Muscle of leg (tissue), 16 donors: ENCODE data around the gene IFIH1. TPM values are rescaled to one million over a fixed set of nuclear protein-coding genes. Genes with fewer than 3 reads are reported as not detected.
A peak's percentile ranks its signal among the peaks of the same experiment; 100 is the strongest.

ENCODE experiments used
- DNase-seq: peaks from one replicate; pipeline ENCODE4 v3.0.0; 2013
- H3K27ac ChIP-seq: one replicate; pipeline ENCODE4 v1.5.1; 2013; ENCODE audit warnings: mild to moderate bottlenecking, low read length, control low read depth
- H3K27me3 ChIP-seq: one replicate; pipeline ENCODE4 v1.6.1; 2013; ENCODE audit warnings: low read length; ENCODE audit not compliant: control insufficient read depth, insufficient read depth
- H3K36me3 ChIP-seq: one replicate; pipeline ENCODE4 v1.6.1; 2013; ENCODE audit warnings: low read length; ENCODE audit not compliant: control insufficient read depth, insufficient read depth
- H3K4me1 ChIP-seq: one replicate; pipeline ENCODE4 v1.6.1; 2013; ENCODE audit warnings: low read length; ENCODE audit not compliant: control insufficient read depth, insufficient read depth
- H3K4me3 ChIP-seq: one replicate; pipeline ENCODE4 v1.5.1; 2013; ENCODE audit warnings: low read length, control low read depth
- H3K9me3 ChIP-seq: replicated peaks from 2 replicates; pipeline ENCODE4 v1.6.1; 2013; ENCODE audit warnings: low read depth, low read length; ENCODE audit not compliant: control insufficient read depth
- WGBS: methylation state at CpG from one replicate; pipeline ENCODE4 v1.1.5; 2013; ENCODE audit warnings: missing lambda C conversion rate; ENCODE audit not compliant: insufficient coverage; 5-methylcytosine and 5-hydroxymethylcytosine counted together
- long read RNA-seq, 11 donors: transcript quantifications; one replicate each; lab custom pipeline, GENCODE V29; 2026
- polyA plus RNA-seq, 8 donors: library from polyadenylated mRNA; unstranded; fragments of 120-200 nt; gene quantifications; one replicate each; pipeline versions ENCODE4 v1.2.1 to v1.2.3, GENCODE V29; 2013; ENCODE audit warnings: inconsistent platforms in 1 of 8, low replicate concordance in 1 of 8; ENCODE audit not compliant: insufficient read length in 8 of 8, insufficient read depth in 1 of 8
- total RNA-seq: library from RNA; stranded (reverse); fragments of 120-200 nt; gene quantifications from one replicate; pipeline ENCODE4 v1.2.4, GENCODE V29; 2013

The IFIH1 gene
- total RNA-seq (2.0 TPM), polyA plus RNA-seq (1 to 10 TPM; 2.1 to 3.9 (median 3.0) TPM)
- long read RNA-seq, donor 1, result 0 reads
- long read RNA-seq, donor 2, result 0 reads
- long read RNA-seq, donor 3, result 0 reads
- long read RNA-seq, donor 4, result 0 reads
- long read RNA-seq, donor 5, result 0 reads
- long read RNA-seq, donor 6, result 0 reads
- long read RNA-seq, donor 7, result 0 reads
- long read RNA-seq, donor 8, partial matches to known transcripts, result 0 of 1 reads
- long read RNA-seq, donor 8, other reads (novel, unspliced or antisense), result 0 of 1 reads
- long read RNA-seq, donor 9, result 0 reads
- long read RNA-seq, donor 10, result 0 reads
- long read RNA-seq, donor 11, result 0 reads

GRCh38 chr2:162318328-162319180 lies at the start of gene IFIH1:
Gene IFIH1, minus strand, starts transcription at chr2:162318684. Its CDS starts 377 bp downstream, at chr2:162318307.
- Histone ChIP-seq H3K9me3 (no peaks in the 10 kb centered on the region), H3K4me1 (peaks cover 9% of the 10 kb centered on the region), H3K27me3 (no peaks in the 10 kb centered on the region), H3K27ac (peak within 1 kb of the TSS; percentile 88), H3K36me3 (no peaks in the 10 kb centered on the region), H3K4me3 (peak within 1 kb of the TSS; percentile 62)
- peak; percentile 95 for DNase-seq
- 1% methylated on average over 41 of the region's 45 CpGs for WGBS

- H3K27ac ChIP-seq, result no peak overlapping the region
- no peaks in the 10 kb centered on the region for H3K36me3 ChIP-seq
- no peaks in the 10 kb centered on the region for H3K27me3 ChIP-seq
- H3K4me3 ChIP-seq, result no peak overlapping the region
- no peak for DNase-seq
- H3K9me3 ChIP-seq, result no peaks in the 10 kb centered on the region
- no CpG with 5 or more reads among the region's 2 CpGs for WGBS
- H3K4me1 ChIP-seq, result no peaks in the 10 kb centered on the region
Measured at GRCh38 chr2:162365392-162365791, 46.9 kb upstream of the IFIH1 start.

- H3K27ac ChIP-seq, result peak overlapping the region; percentile 77
- no peaks in the 10 kb centered on the region for H3K27me3 ChIP-seq
- no peaks in the 10 kb centered on the region for H3K36me3 ChIP-seq
- WGBS, result no CpG with 5 or more reads among the region's 8 CpGs
- H3K4me1 ChIP-seq, result peaks cover 5% of the 10 kb centered on the region
- peak overlapping the region; percentile 86 for H3K4me3 ChIP-seq
- no peak for DNase-seq
- no peaks in the 10 kb centered on the region for H3K9me3 ChIP-seq
Measured at GRCh38 chr2:162344617-162344950, 26.1 kb upstream of the IFIH1 start.

GRCh38 chr2:162343824-162344616 lies 25.5 kb upstream of the IFIH1 start, which contains the start of gene GCA:
Gene GCA, plus strand, starts transcription at chr2:162344132. Its CDS starts 117 bp downstream, at chr2:162344249.
- Histone ChIP-seq H3K4me1 (peaks cover 5% of the 10 kb centered on the region), H3K27ac (peak within 1 kb of the TSS; percentile 77), H3K27me3 (no peaks in the 10 kb centered on the region), H3K9me3 (no peaks in the 10 kb centered on the region), H3K36me3 (no peaks in the 10 kb centered on the region), H3K4me3 (peak within 1 kb of the TSS; percentile 86)
- WGBS, result under 1% methylated on average over 51 of the region's 57 CpGs
- peak; percentile 98 for DNase-seq

- DNase-seq, result no peak
- Histone ChIP-seq H3K36me3 (no peaks in the 10 kb centered on the region), H3K9me3 (no peaks in the 10 kb centered on the region), H3K27ac (no peak overlapping the region), H3K4me1 (peaks cover 5% of the 10 kb centered on the region), H3K27me3 (no peaks in the 10 kb centered on the region), H3K4me3 (peak overlapping the region; percentile 86)
- WGBS, result 14% methylated on average over 2 of the region's 4 CpGs
Measured at GRCh38 chr2:162343492-162343823, 25.0 kb upstream of the IFIH1 start.

GRCh38 chr2:162342841-162343240 lies 24.4 kb upstream of the IFIH1 start:
- H3K4me3 ChIP-seq, result no peak overlapping the region
- no peaks in the 10 kb centered on the region for H3K27me3 ChIP-seq
- peak; percentile 14 for DNase-seq
- H3K36me3 ChIP-seq, result no peaks in the 10 kb centered on the region
- H3K9me3 ChIP-seq, result no peaks in the 10 kb centered on the region
- H3K27ac ChIP-seq, result no peak overlapping the region
- 60% methylated on average over 2 of the region's 2 CpGs for WGBS
- H3K4me1 ChIP-seq, result peaks cover 5% of the 10 kb centered on the region

- peaks cover 5% of the 10 kb centered on the region for H3K4me1 ChIP-seq
Measured at GRCh38 chr2:162342321-162342720, 23.8 kb upstream of the IFIH1 start.

GRCh38 chr2:162340822-162341221 lies 22.3 kb upstream of the IFIH1 start:
- no peaks in the 10 kb centered on the region for H3K36me3 ChIP-seq
- H3K27ac ChIP-seq, result no peak overlapping the region
- H3K4me1 ChIP-seq, result peaks cover 5% of the 10 kb centered on the region
- H3K27me3 ChIP-seq, result no peaks in the 10 kb centered on the region
- H3K4me3 ChIP-seq, result no peak overlapping the region
- no peak for DNase-seq
- H3K9me3 ChIP-seq, result no peaks in the 10 kb centered on the region

More at GRCh38 chr2:162342321-162342720, 23.8 kb upstream of the IFIH1 start:
- H3K27me3 ChIP-seq, result no peaks in the 10 kb centered on the region
- no peak overlapping the region for H3K4me3 ChIP-seq
- H3K9me3 ChIP-seq, result no peaks in the 10 kb centered on the region
- peak; percentile 17 for DNase-seq
- WGBS, result 48% methylated on average over 2 of the region's 3 CpGs
- no peaks in the 10 kb centered on the region for H3K36me3 ChIP-seq
- H3K27ac ChIP-seq, result no peak overlapping the region

- no CpG with 5 or more reads among the region's 2 CpGs for WGBS
- Histone ChIP-seq H3K9me3 (no peaks in the 10 kb centered on the region), H3K4me3 (no peak overlapping the region), H3K4me1 (peaks cover 2% of the 10 kb centered on the region), H3K27ac (no peak overlapping the region), H3K36me3 (no peaks in the 10 kb centered on the region), H3K27me3 (no peaks in the 10 kb centered on the region)
- DNase-seq, result no peak
Measured at GRCh38 chr2:162337868-162338267, 19.4 kb upstream of the IFIH1 start.

GRCh38 chr2:162333968-162334367 lies 15.5 kb upstream of the IFIH1 start:
- Histone ChIP-seq H3K36me3 (no peaks in the 10 kb centered on the region), H3K9me3 (no peaks in the 10 kb centered on the region), H3K4me1 (no peaks in the 10 kb centered on the region), H3K27me3 (no peaks in the 10 kb centered on the region), H3K4me3 (no peak overlapping the region), H3K27ac (no peak overlapping the region)
- DNase-seq, result no peak
- WGBS, result no CpG with 5 or more reads among the region's 3 CpGs
